NB4 (cell line): Measurements from ENCODE around the gene GPLD1.

Experiments
- CTCF ChIP-seq: IDR thresholded peaks from one replicate; pipeline ENCODE4 v1.5.1; 2012; ENCODE audit warnings: low read depth, low read length
- POLR2A ChIP-seq: IDR thresholded peaks from 2 replicates; pipeline ENCODE4 v1.6.1; 2011; ENCODE audit warnings: mild to moderate bottlenecking; ENCODE audit not compliant: insufficient read length; ENCODE audit errors: extremely low read depth
- TF ChIP-seq, protein P1 (sequence below): IDR thresholded peaks from 2 replicates; pipeline ENCODE4 v1.6.1; 2011; ENCODE audit warnings: low read depth, low read length

DNA sequence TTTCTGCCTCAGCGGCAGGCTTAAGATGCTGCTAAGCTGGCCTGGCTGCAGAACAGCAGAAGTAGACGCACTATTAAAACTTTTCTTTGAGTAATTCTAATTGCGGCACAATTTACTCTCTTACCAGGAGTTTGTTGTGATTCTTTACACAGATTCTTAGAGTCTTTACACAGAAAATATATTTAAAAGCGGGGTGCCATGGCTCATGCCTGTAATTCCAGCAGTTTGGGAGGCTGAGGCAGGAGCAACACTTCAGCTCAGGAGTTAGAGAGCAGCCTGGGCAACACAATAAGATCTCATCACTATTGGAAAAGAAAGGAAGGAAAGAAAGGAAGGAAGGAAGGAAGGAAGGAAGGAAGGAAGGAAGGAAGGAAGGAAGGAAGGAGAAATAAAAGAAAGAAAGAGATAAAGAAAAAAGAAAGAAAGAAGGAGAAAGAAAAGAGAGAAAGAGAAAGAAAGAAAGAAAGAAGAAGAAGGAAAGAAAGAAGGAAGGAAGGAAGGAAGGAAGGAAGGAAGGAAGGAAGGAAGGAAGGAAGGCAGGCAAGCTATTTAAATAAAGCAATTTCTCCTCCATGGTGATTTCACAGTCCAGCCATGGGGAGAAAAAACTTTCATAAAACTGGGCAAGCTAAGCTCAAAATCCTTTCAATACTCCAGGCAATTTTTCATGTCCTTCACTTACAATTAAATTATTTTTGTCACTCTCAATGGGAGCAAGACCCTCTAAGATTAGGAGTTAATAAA lies 107.7 kb downstream of the GPLD1 start:
- no peak for TF ChIP-seq POLR2A
- no peak for TF ChIP-seq CTCF
- TF ChIP-seq, protein P1, sequence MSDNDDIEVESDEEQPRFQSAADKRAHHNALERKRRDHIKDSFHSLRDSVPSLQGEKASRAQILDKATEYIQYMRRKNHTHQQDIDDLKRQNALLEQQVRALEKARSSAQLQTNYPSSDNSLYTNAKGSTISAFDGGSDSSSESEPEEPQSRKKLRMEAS, result no peak
